ENCODE data around the gene ZKSCAN2. TPM values are rescaled to one million over a fixed set of nuclear protein-coding genes. Genes with fewer than 3 reads are reported as not detected.

ZKSCAN2 gene
- total and polyA plus RNA-seq, 2 donors (not counting 1 experiment from before 2014, with no cell fraction given), result 2.1 to 4.3 TPM

DNA sequence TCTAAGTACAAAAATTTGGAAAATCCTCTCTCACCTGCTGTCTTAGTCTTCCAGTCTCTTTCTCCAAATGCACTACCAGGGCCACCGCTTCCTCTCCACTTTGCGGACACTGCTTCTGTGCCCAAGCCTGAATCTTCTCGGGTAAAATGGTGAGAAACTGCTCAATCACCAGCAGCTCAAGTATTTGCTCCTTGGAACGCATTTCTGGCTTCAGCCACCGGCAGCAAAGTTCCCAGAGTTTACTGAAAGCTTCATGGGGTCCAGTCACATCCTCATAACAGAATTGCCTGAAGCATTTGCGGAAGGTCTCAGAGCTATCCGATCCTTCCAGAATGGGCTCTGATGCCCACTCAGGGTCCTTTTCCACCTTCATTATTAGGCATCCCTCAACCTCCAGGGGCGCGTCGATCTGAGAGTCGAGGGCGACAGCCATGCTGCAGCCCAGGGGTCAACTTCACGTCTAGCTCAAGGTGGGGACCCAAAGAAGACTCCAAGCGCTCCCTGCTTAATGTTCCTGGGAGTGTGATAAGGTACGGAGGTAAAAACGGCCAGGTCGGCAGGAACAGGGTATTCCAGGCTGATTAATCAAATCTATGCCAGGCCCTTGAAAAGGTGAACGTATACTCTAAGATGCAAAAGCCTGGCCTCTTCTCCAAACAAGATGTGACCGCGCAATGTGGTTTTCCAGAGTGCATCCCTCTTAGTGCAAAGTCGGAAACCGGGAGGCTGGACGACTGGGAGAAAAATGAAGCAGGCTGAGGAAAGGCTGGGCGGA, 763 bp downstream of the ZKSCAN2 start:
- Histone ChIP-seq H3K4me3 (replicated peaks in 1 of 4; ENCODE audit: control extremely low read depth in 1 of 4, insufficient read depth in 1 of 4, low read depth in 3 of 4, low read length in 4 of 4) (peak overlapping the region; percentile 66 to 81 (median 70)), H3K4me1 (ENCODE audit: control insufficient read depth, extremely low read depth, insufficient read depth, low read length) (peaks cover 2% of the 10 kb centered on the region), H3K27me3 (ENCODE audit: control insufficient read depth, insufficient read depth, low read length) (no peaks in the 10 kb centered on the region), H3K27ac (ENCODE audit: insufficient read depth, low read length) (peak overlapping the region; percentile 5), H3K79me2 (ENCODE audit: control insufficient read depth, insufficient read depth, low read length) (peaks cover 26% of the 10 kb centered on the region), H3K36me3 (ENCODE audit: control insufficient read depth, insufficient read depth, low read length) (peaks cover 3% of the 10 kb centered on the region), H3K9me3 (ENCODE audit: control insufficient read depth, insufficient read depth, low read depth, low read length) (no peaks in the 10 kb centered on the region), H3K4me2 (ENCODE audit: extremely low read depth, insufficient read depth, low read length) (peak overlapping the region; percentile 97), H2AFZ (ENCODE audit: low read length) (peak overlapping the region; percentile 73), H3K9ac (ENCODE audit: insufficient read depth, low read length) (peak overlapping the region; percentile 27), H4K20me1 (ENCODE audit: control insufficient read depth, extremely low read depth, insufficient read depth, low read length) (no peaks in the 10 kb centered on the region)
- DNase-seq (ENCODE audit: low read depth in 2 of 2), result peak in 1 of 2 donors; percentile 30
- no peak for TF ChIP-seq EZH2 (IDR thresholded peaks at IDR 0.05; ENCODE audit: low read length, missing control alignments)
- TF ChIP-seq, protein P1, sequence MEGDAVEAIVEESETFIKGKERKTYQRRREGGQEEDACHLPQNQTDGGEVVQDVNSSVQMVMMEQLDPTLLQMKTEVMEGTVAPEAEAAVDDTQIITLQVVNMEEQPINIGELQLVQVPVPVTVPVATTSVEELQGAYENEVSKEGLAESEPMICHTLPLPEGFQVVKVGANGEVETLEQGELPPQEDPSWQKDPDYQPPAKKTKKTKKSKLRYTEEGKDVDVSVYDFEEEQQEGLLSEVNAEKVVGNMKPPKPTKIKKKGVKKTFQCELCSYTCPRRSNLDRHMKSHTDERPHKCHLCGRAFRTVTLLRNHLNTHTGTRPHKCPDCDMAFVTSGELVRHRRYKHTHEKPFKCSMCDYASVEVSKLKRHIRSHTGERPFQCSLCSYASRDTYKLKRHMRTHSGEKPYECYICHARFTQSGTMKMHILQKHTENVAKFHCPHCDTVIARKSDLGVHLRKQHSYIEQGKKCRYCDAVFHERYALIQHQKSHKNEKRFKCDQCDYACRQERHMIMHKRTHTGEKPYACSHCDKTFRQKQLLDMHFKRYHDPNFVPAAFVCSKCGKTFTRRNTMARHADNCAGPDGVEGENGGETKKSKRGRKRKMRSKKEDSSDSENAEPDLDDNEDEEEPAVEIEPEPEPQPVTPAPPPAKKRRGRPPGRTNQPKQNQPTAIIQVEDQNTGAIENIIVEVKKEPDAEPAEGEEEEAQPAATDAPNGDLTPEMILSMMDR (conservative IDR thresholded peaks at IDR 0.05 in 1 of 2, IDR thresholded peaks at IDR 0.05 in 1 of 2; ENCODE audit: low read depth in 1 of 2, low read length in 2 of 2), result no peak

DNA sequence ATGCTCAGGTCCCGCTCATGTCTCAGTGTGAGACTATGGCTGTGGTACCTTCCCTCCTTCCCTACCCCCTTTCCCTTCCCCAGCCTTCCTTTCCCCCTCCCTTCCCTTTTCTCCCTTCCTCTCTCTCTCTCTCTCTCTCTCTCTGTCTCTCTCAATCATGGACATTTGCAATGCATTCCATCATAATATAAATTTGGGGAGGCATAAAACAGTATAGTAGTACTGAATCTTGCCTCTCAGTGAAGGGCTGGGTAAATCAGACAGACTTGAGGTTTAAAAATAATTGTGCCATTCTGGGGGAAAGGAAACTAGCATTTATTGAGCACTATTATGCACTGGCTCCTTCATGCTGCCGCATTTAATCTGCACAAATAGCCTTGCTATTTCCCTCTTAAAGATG, 4.3 kb downstream of the ZKSCAN2 start:
- peaks cover 2% of the 10 kb centered on the region for H3K79me2 ChIP-seq (ENCODE audit: control insufficient read depth, insufficient read depth, low read length)
- H3K4me3 ChIP-seq (replicated peaks in 1 of 4; ENCODE audit: control extremely low read depth in 1 of 4, insufficient read depth in 1 of 4, low read depth in 3 of 4, low read length in 4 of 4), result no peak overlapping the region
- no peak overlapping the region for H3K4me2 ChIP-seq (ENCODE audit: extremely low read depth, insufficient read depth, low read length)
- H3K27me3 ChIP-seq (ENCODE audit: control insufficient read depth, insufficient read depth, low read length), result no peaks in the 10 kb centered on the region
- H2AFZ ChIP-seq (ENCODE audit: low read length), result no peak overlapping the region
- peaks cover 3% of the 10 kb centered on the region for H3K36me3 ChIP-seq (ENCODE audit: control insufficient read depth, insufficient read depth, low read length)
- H3K4me1 ChIP-seq (ENCODE audit: control insufficient read depth, extremely low read depth, insufficient read depth, low read length), result no peaks in the 10 kb centered on the region
- no peaks in the 10 kb centered on the region for H4K20me1 ChIP-seq (ENCODE audit: control insufficient read depth, extremely low read depth, insufficient read depth, low read length)
- no peaks in the 10 kb centered on the region for H3K9me3 ChIP-seq (ENCODE audit: control insufficient read depth, insufficient read depth, low read depth, low read length)
- DNase-seq (ENCODE audit: low read depth in 2 of 2), result no peak
- no peak overlapping the region for H3K9ac ChIP-seq (ENCODE audit: insufficient read depth, low read length)
- TF ChIP-seq, protein P1 (conservative IDR thresholded peaks at IDR 0.05 in 1 of 2, IDR thresholded peaks at IDR 0.05 in 1 of 2; ENCODE audit: low read depth in 1 of 2, low read length in 2 of 2), result no peak
- TF ChIP-seq EZH2 (IDR thresholded peaks at IDR 0.05; ENCODE audit: low read length, missing control alignments), result no peak
- H3K27ac ChIP-seq (ENCODE audit: insufficient read depth, low read length), result no peak overlapping the region

DNA sequence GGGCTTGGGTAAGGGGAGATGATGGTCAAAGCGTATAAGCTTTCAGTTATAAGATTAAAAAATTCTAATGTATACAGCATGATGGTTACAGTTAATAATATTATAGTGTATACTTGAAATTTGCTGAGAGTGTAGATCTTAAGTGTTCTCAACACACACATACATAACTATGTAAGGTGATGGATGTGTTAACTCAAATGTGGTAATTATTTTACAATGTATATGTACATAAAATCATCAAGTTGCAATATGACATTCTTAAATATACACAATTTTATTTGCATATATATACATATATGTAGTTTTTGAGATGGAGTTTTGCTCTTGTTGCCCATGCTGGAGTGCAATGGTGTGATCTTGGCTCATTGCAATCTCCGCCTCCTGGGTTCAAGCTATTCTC, 7.2 kb downstream of the ZKSCAN2 start:
- no peak overlapping the region for H3K27ac ChIP-seq (ENCODE audit: insufficient read depth, low read length)
- H3K27me3 ChIP-seq (ENCODE audit: control insufficient read depth, insufficient read depth, low read length), result no peaks in the 10 kb centered on the region
- no peak overlapping the region for H3K4me3 ChIP-seq (replicated peaks in 1 of 4; ENCODE audit: control extremely low read depth in 1 of 4, insufficient read depth in 1 of 4, low read depth in 3 of 4, low read length in 4 of 4)
- DNase-seq (ENCODE audit: low read depth in 2 of 2), result no peak
- TF ChIP-seq, protein P1 (conservative IDR thresholded peaks at IDR 0.05 in 1 of 2, IDR thresholded peaks at IDR 0.05 in 1 of 2; ENCODE audit: low read depth in 1 of 2, low read length in 2 of 2), result no peak
- no peak for TF ChIP-seq EZH2 (IDR thresholded peaks at IDR 0.05; ENCODE audit: low read length, missing control alignments)
- no peaks in the 10 kb centered on the region for H3K79me2 ChIP-seq (ENCODE audit: control insufficient read depth, insufficient read depth, low read length)
- H2AFZ ChIP-seq (ENCODE audit: low read length), result no peak overlapping the region
- no peaks in the 10 kb centered on the region for H4K20me1 ChIP-seq (ENCODE audit: control insufficient read depth, extremely low read depth, insufficient read depth, low read length)
- no peaks in the 10 kb centered on the region for H3K4me1 ChIP-seq (ENCODE audit: control insufficient read depth, extremely low read depth, insufficient read depth, low read length)
- no peaks in the 10 kb centered on the region for H3K9me3 ChIP-seq (ENCODE audit: control insufficient read depth, insufficient read depth, low read depth, low read length)
- H3K9ac ChIP-seq (ENCODE audit: insufficient read depth, low read length), result no peak overlapping the region
- peaks cover 6% of the 10 kb centered on the region for H3K36me3 ChIP-seq (ENCODE audit: control insufficient read depth, insufficient read depth, low read length)
- H3K4me2 ChIP-seq (ENCODE audit: extremely low read depth, insufficient read depth, low read length), result no peak overlapping the region

Data from fibroblast of lung (primary cell).